ENCODE results near the gene AAMDC. TPM values are rescaled to one million over a fixed set of nuclear protein-coding genes. Genes with fewer than 3 reads are reported as not detected.
A peak's percentile ranks its signal among the peaks of the same experiment; 100 is the strongest.

The AAMDC gene
- total RNA-seq (2014; rRNA removed; shearing (Covaris generic)) = 37.7 and 39.6 TPM in 2 replicates

- peak; percentile 97 for DNase-seq (ENCODE audit: low spot score)
These were observed at the start of gene AAMDC, which contains the start of gene RSF1 for GRCh38 chr11:77820565-77821348. TSS of gene AAMDC (plus strand) at chr11:77821144. CDS start at chr11:77842497, 21,353 bp downstream. TSS of gene RSF1 (minus strand) at chr11:77820722. CDS start at chr11:77820714, 8 bp downstream.

GRCh38 chr11:77775936-77776335, 45.0 kb upstream of the AAMDC start:
- no peak for DNase-seq (ENCODE audit: low spot score)

GRCh38 chr11:77776455-77776854, 44.5 kb upstream of the AAMDC start:
- no peak for DNase-seq (ENCODE audit: low spot score)

GRCh38 chr11:77778118-77778517, 42.8 kb upstream of the AAMDC start:
- DNase-seq (ENCODE audit: low spot score) = no peak

GRCh38 chr11:77778549-77778948, 42.4 kb upstream of the AAMDC start:
- DNase-seq (ENCODE audit: low spot score) = no peak

GRCh38 chr11:77779935-77780334, 41.0 kb upstream of the AAMDC start:
- peak; percentile 43 for DNase-seq (ENCODE audit: low spot score)

GRCh38 chr11:77783025-77783424, 37.9 kb upstream of the AAMDC start:
- DNase-seq (ENCODE audit: low spot score) = no peak

GRCh38 chr11:77784572-77784971, 36.4 kb upstream of the AAMDC start:
- no peak for DNase-seq (ENCODE audit: low spot score)

DNA sequence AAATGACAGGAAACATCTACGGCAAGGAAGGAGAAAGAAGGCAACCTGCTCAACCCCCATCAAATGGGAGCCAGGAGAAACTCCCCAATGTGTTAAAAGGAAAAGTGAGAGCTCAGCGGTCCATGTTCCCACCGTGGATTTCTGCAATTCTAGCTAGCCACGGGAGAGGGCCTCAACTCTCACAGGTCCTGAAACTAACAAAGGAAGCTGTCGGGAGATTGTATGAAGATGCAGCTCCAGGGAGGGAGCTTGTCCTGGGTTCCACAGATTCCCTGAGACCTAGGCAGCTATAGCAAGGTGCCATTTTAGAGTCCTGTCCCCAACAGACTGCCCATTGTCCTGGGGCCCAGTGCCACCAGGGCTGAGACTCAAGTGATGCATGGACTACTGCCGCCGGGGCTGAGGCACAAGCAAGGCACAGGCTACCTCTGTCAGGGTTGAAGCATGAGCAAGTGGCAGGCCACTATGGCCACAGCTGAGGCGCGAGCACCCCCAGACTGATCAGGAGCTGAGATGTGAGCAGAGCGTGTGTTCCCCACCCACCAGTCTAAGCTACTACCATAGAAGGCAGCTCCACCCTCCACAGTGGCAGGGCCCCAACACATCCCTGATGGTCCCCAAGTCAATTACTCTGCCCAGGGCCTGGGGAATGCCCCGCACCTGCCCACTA, 31.7 kb upstream of the AAMDC start:
- no peak for DNase-seq (ENCODE audit: low spot score)

DNA sequence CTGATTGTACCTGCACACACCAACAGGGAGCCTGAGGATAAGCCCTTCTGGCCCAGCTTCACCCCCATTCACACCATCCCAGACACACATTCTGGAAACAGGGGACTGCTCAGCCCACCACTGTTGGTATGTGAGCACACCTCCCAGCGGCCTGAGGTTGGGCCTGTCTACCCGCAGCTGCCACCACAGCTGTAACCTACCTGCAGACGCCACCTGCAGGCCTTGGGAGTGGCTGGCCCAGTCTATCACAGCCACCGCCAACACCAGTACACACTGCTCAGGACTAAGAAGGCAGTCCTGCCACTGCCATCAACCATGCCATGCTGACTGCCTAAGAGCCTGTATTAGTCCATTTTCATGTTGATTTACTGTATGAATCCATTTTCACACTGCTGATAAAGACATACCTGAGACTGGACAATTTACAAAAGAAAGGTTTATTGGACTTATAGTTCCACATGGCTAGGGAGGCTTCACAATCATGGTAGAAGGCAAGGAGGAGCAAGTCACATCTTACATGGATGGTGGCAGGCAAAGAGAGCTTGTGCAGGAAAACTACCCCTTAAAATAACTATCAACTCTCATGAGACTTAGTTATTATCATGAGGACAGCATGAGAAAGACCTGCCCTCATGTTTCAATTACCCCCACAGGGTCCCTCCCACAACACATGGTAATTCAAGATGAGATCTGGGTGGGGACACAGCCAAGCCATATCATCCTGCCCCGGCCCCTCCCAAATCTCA, 31.0 kb upstream of the AAMDC start:
- DNase-seq (ENCODE audit: low spot score) = no peak

- DNase-seq (ENCODE audit: low spot score) = no peak
These were observed 29.6 kb upstream of the AAMDC start for GRCh38 chr11:77791301-77791700.

GRCh38 chr11:77793972-77794371, 27.0 kb upstream of the AAMDC start:
- DNase-seq (ENCODE audit: low spot score) = no peak

- DNase-seq (ENCODE audit: low spot score) = no peak
These were observed 21.6 kb upstream of the AAMDC start for GRCh38 chr11:77799338-77799737.

- DNase-seq (ENCODE audit: low spot score) = no peak
These were observed 20.5 kb upstream of the AAMDC start for GRCh38 chr11:77800449-77800848.

DNA sequence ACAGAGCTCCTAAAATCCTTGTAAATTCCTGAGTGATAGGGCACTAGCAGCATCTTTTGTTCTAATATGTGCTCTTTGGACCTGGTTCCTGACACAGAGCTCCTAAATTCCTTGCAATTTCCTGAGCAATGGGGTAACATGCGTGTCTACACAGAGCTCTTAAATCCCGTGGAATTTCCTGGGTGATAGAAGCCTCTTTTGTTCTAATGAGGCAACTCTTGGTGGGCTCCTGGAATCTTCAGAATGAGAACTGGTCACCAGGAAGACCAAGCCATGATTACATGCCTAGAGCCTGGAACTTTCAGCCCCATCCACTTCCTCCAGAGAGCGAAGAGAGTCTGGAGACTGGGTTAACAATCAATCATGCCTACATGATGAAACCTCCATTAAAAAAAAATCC, 19.5 kb upstream of the AAMDC start:
- no peak for DNase-seq (ENCODE audit: low spot score)

- no peak for DNase-seq (ENCODE audit: low spot score)
These were observed 14.5 kb upstream of the AAMDC start for GRCh38 chr11:77806415-77806814.

- no peak for DNase-seq (ENCODE audit: low spot score)
These were observed 14.0 kb upstream of the AAMDC start for GRCh38 chr11:77806993-77807392.

DNA sequence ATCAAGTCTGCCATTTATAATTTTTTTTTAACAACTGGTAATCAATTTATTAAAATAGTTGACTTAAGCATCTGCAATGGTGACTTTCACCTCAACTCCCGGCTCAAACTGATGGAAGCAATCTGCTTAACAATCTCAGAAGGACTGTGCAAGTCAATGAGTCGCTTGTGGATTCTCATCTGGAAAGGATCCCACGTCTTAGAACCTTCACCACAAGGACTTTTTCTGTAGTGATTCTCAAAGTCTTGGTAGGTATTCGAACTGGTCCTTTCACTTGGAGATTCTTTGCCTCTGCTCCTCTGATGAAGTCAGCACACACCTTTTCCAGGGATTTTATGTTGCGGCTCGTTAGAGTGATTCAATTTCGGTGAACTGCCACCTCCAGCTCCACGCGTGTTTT, 7.7 kb upstream of the AAMDC start:
- DNase-seq (ENCODE audit: low spot score) = no peak

- DNase-seq (ENCODE audit: low spot score) = no peak
These were observed 6.1 kb upstream of the AAMDC start for GRCh38 chr11:77814848-77815247.

DNA sequence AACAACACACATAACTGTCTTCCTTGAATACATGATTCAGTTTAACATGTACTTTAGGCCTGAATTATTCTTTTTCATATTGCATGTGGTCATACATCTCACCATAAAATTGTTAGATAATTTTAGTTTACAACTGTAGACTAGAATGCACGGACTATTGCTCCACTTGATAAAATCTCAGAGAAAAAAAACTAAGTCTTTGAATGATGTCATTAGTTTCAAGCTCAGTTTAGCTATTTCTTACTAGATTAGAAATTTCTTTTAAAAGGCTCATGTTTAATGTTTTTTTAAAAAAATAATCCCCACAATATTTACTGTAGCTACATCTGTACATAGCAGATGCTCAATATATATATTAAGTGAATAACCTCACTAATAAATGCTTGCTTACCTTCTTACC, 5.5 kb upstream of the AAMDC start:
- DNase-seq (ENCODE audit: low spot score) = no peak

- peak; percentile 77 for DNase-seq (ENCODE audit: low spot score)
These were observed 1.5 kb upstream of the AAMDC start for GRCh38 chr11:77819411-77819920.

DNA sequence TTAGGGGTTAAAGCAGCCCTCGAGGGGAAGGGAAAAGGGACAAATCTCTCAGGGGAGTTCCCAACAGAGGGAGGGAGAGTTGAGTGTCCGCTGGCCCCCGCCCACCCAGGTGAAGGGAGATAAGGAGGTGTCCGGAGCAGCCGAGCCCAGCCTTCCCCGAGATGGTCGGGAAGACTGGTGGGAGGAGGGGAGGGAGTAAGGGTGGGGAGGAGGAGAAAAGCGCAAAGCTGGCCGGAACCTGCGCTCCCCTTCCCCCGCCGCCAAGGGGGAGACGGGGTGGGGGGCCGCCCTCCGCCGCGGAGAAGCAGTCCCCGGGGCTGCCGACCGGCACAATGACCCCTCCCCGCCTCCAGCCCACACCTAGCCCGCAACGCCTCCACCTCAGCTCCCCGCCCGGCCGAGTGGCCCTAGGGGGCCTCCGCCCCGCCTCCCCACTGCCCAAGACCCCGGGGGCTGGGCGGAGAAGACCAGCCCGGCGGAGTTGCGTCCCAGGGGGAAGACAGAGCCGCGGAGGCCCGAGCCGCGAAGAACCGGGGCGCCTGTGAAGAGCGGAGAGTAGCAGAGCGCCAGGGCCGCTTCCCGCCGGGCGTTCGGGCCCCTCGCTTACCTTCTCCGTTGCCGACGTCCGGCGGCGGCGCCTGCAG, 901 bp upstream of the AAMDC start:
- DNase-seq (ENCODE audit: low spot score) = peak; percentile 40
